PC-9 (cell line): ENCODE results near the gene TRIP11. TPM values are rescaled to one million over a fixed set of nuclear protein-coding genes. Genes with fewer than 3 reads are reported as not detected.

Experiments used
- BruUV-seq: library from RNA; stranded (reverse); fragments of 400-500 nt; replicated peaks from 2 replicates; lab custom pipeline; 2021; lab: Mats Ljungman, UMichigan
- CTCF ChIA-PET: fragments of 300-600 bp; sonication (Branson Sonifier 250); formaldehyde crosslinking; loops from one replicate; lab custom pipeline; 2022; ENCODE audit warnings: antibody characterized with exemption; lab: Charles Lee
- POLR2A ChIA-PET: fragments of 300-600 bp; sonication (Branson Sonifier 250); formaldehyde crosslinking; loops from one replicate; lab custom pipeline; 2022; ENCODE audit warnings: antibody characterized with exemption; ENCODE audit not compliant: unreplicated experiment; lab: Charles Lee
- DNase-seq, 2 experiments: peaks; one replicate each; pipeline versions ENCODE4 v3.0.0 to v3.0.0-alpha.2; 2015 to 2022; ENCODE audit warnings: mixed read lengths in 1 of 2
- H2AFZ ChIP-seq: fragments of 200-600 bp; sonication (generic); 2 replicates; pipeline ENCODE4 v1.8.1; 2017; ENCODE audit warnings: antibody characterized with exemption
- H3F3A ChIP-seq: fragments of 200-600 bp; sonication (generic); 2 replicates; pipeline ENCODE4 v1.8.1; 2017; ENCODE audit warnings: antibody characterized with exemption, mild to moderate bottlenecking, low read depth; ENCODE audit not compliant: insufficient read depth
- H3K27ac ChIP-seq: fragments of 200-600 bp; sonication (generic); 2 replicates; pipeline ENCODE4 v1.6.1; 2016; ENCODE audit warnings: mixed run types
- H3K27me3 ChIP-seq: fragments of 200-600 bp; sonication (generic); 2 replicates; pipeline ENCODE4 v1.6.1; 2016; ENCODE audit warnings: low read depth, mixed run types; ENCODE audit not compliant: insufficient read depth
- H3K36me3 ChIP-seq: fragments of 200-600 bp; sonication (generic); 2 replicates; pipeline ENCODE4 v1.6.1; 2016; ENCODE audit warnings: low read depth, mixed run types
- H3K4me1 ChIP-seq: fragments of 200-600 bp; sonication (generic); replicated peaks from 2 replicates; pipeline ENCODE4 v1.6.1; 2016; ENCODE audit warnings: mixed run types; ENCODE audit not compliant: insufficient read depth
- H3K4me2 ChIP-seq: fragments of 200-600 bp; sonication (generic); 2 replicates; pipeline ENCODE4 v1.6.1; 2017; ENCODE audit warnings: mixed run types
- H3K4me3 ChIP-seq: fragments of 200-600 bp; sonication (generic); 2 replicates; pipeline ENCODE4 v1.6.1; 2016; ENCODE audit warnings: mixed run types
- H3K79me2 ChIP-seq: fragments of 200-600 bp; sonication (generic); 2 replicates; pipeline ENCODE4 v1.6.1; 2017; ENCODE audit warnings: low read depth, mixed run types
- H3K9me2 ChIP-seq: fragments of 200-600 bp; sonication (generic); 2 replicates; pipeline ENCODE4 v1.8.1; 2017; ENCODE audit warnings: mild to moderate bottlenecking; ENCODE audit not compliant: insufficient read depth
- H3K9me3 ChIP-seq: fragments of 200-600 bp; sonication (generic); 2 replicates; pipeline ENCODE4 v1.8.1; 2016; ENCODE audit warnings: low read depth; ENCODE audit not compliant: insufficient read depth
- H4K20me1 ChIP-seq: fragments of 200-600 bp; sonication (generic); 2 replicates; pipeline ENCODE4 v1.8.1; 2017; ENCODE audit not compliant: insufficient read depth
- EZH2 ChIP-seq: fragments of 200-600 bp; sonication (generic); IDR thresholded peaks from 2 replicates; pipeline ENCODE4 v1.8.0; 2017; ENCODE audit warnings: antibody characterized with exemption, low read depth
- intact Hi-C: fragments of 100-400 bp; cut with micrococcal nuclease; formaldehyde crosslinking; loops from one replicate; pipeline ENCODE4 v1.10.0; 2022; ENCODE audit not compliant: unreplicated experiment
- total RNA-seq: library from RNA; stranded (reverse); gene quantifications from 2 replicates; pipeline ENCODE4 v1.2.3, GENCODE V29; 2021
- TF ChIP-seq, protein P1 (sequence below): fragments of 200-600 bp; sonication (generic); conservative IDR thresholded peaks from 2 replicates; pipeline ENCODE4 v1.6.1; 2017; ENCODE audit warnings: mixed run types, antibody characterized with exemption, mild to moderate bottlenecking, moderate library complexity

The TRIP11 gene
- total RNA-seq, 1 experiment from 2014 or later = 22.0 TPM

- no peaks in the 10 kb centered on the region for H3K9me2 ChIP-seq
Measured at GRCh38 chr14:91942946-91943345, 96.9 kb downstream of the TRIP11 start.

DNA sequence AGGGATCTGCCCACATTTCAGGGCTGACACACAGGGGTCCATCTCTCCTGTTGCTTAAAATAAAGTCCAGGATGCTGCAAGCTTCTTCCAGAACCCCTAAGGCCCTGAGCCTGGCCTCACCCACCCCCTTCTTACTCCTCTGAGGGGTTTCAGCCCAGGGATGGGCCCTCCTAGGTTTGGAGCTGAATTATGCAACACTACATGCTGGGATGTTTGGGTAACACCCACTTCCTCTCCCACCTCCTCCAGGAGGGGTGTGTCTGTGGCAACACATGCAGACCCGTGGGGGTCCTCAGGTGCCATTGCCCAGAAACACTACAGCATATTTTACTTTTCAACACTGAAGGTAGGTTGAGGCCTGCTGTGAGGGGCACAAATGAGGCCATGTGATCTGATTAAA is 97.7 kb downstream of the TRIP11 start:
- Histone ChIP-seq H3K27ac (no peak overlapping the region), H3K4me1 (no peaks in the 10 kb centered on the region), H3K79me2 (no peaks in the 10 kb centered on the region), H3K4me2 (no peak overlapping the region), H2AFZ (no peak overlapping the region), H3K27me3 (peaks cover 12% of the 10 kb centered on the region), H4K20me1 (no peaks in the 10 kb centered on the region), H3K4me3 (no peak overlapping the region), H3K9me3 (no peaks in the 10 kb centered on the region), H3F3A (no peaks in the 10 kb centered on the region), H3K9me2 (no peaks in the 10 kb centered on the region), H3K36me3 (no peaks in the 10 kb centered on the region)
- TF ChIP-seq EZH2 = no peak
- TF ChIP-seq, protein P1, sequence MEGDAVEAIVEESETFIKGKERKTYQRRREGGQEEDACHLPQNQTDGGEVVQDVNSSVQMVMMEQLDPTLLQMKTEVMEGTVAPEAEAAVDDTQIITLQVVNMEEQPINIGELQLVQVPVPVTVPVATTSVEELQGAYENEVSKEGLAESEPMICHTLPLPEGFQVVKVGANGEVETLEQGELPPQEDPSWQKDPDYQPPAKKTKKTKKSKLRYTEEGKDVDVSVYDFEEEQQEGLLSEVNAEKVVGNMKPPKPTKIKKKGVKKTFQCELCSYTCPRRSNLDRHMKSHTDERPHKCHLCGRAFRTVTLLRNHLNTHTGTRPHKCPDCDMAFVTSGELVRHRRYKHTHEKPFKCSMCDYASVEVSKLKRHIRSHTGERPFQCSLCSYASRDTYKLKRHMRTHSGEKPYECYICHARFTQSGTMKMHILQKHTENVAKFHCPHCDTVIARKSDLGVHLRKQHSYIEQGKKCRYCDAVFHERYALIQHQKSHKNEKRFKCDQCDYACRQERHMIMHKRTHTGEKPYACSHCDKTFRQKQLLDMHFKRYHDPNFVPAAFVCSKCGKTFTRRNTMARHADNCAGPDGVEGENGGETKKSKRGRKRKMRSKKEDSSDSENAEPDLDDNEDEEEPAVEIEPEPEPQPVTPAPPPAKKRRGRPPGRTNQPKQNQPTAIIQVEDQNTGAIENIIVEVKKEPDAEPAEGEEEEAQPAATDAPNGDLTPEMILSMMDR = no peak
- BruUV-seq = no TSS peak
- no peak for DNase-seq
- CTCF ChIA-PET = no interaction called here
- intact Hi-C loops = no loop called here
- POLR2A ChIA-PET = no interaction called here

More at GRCh38 chr14:91942946-91943345, 96.9 kb downstream of the TRIP11 start:
- intact Hi-C loops = no loop called here
- no peaks in the 10 kb centered on the region for H4K20me1 ChIP-seq
- H3F3A ChIP-seq = no peaks in the 10 kb centered on the region
- ChIA-PET CTCF (no interaction called here), POLR2A (no interaction called here)
- TF ChIP-seq, protein P1 = no peak
- TF ChIP-seq EZH2 = no peak
- no peaks in the 10 kb centered on the region for H3K9me3 ChIP-seq
- BruUV-seq = no TSS peak
- no peak overlapping the region for H2AFZ ChIP-seq
- no peak for DNase-seq
- H3K27ac ChIP-seq = no peak overlapping the region
- no peaks in the 10 kb centered on the region for H3K36me3 ChIP-seq
- no peak overlapping the region for H3K4me3 ChIP-seq
- H3K27me3 ChIP-seq = peaks cover 13% of the 10 kb centered on the region
- no peaks in the 10 kb centered on the region for H3K4me1 ChIP-seq
- no peak overlapping the region for H3K4me2 ChIP-seq
- no peaks in the 10 kb centered on the region for H3K79me2 ChIP-seq

GRCh38 chr14:91940209-91940608 is 99.7 kb downstream of the TRIP11 start:
- H3K27ac ChIP-seq = no peak overlapping the region
- ChIA-PET POLR2A (no interaction called here), CTCF (no interaction called here)
- no peak overlapping the region for H3K4me3 ChIP-seq
- no peaks in the 10 kb centered on the region for H3K36me3 ChIP-seq
- H3K27me3 ChIP-seq = no peaks in the 10 kb centered on the region
- BruUV-seq = no TSS peak
- H3K79me2 ChIP-seq = no peaks in the 10 kb centered on the region
- DNase-seq = no peak
- no peaks in the 10 kb centered on the region for H3K9me2 ChIP-seq
- no peaks in the 10 kb centered on the region for H3F3A ChIP-seq
- H3K9me3 ChIP-seq = no peaks in the 10 kb centered on the region
- intact Hi-C loops = no loop called here
- no peaks in the 10 kb centered on the region for H4K20me1 ChIP-seq
- no peak overlapping the region for H2AFZ ChIP-seq
- no peaks in the 10 kb centered on the region for H3K4me1 ChIP-seq
- H3K4me2 ChIP-seq = no peak overlapping the region
- TF ChIP-seq EZH2 = no peak
- TF ChIP-seq, protein P1 = no peak
